SK-N-SH (cell line): ENCODE measurements around the gene OBSL1. TPM values are rescaled to one million over a fixed set of nuclear protein-coding genes. Genes with fewer than 3 reads are reported as not detected.

Source experiments
- CTCF ChIA-PET: fragments of 300-600, 350-600 bp; formaldehyde crosslinking; extraction: SDS; loops from one replicate; lab custom pipeline; 2021; lab: Yijun Ruan, JAX
- POLR2A ChIA-PET: fragments of 350-600 bp; sonication (Branson Sonifier 250); formaldehyde crosslinking; extraction: SDS; loops from one replicate; lab custom pipeline; 2020; ENCODE audit warnings: antibody characterized with exemption, inconsistent platforms; lab: Yijun Ruan, JAX
- DNase-seq: peaks from one replicate; pipeline ENCODE4 v3.0.0; 2012
- H2AFZ ChIP-seq: fragments of 200-600 bp; sonication (generic); 2 replicates; pipeline ENCODE4 v1.8.1; 2016; ENCODE audit warnings: antibody characterized with exemption, mild to moderate bottlenecking, low read depth
- H3F3A ChIP-seq: fragments of 200-600 bp; sonication (generic); replicated peaks from 2 replicates; pipeline ENCODE3; 2016; ENCODE audit warnings: antibody characterized with exemption, mild to moderate bottlenecking; ENCODE audit not compliant: insufficient read depth
- H3K27ac ChIP-seq, 2 experiments: fragments of 200-500 bp in 1 of 2; fragments of 200-600 bp in 1 of 2; sonication (Bioruptor generic) in 1 of 2; sonication (generic), shearing (Covaris generic) in 1 of 2; 2 replicates each; pipeline versions ENCODE4 v1.5.1 to v1.6.1; 2014 to 2016; ENCODE audit warnings: low read depth in 2 of 2, inconsistent platforms in 1 of 2, low read length in 1 of 2, mild to moderate bottlenecking in 1 of 2, mixed read lengths in 1 of 2
- H3K27me3 ChIP-seq: fragments of 200-600 bp; sonication (generic), shearing (Covaris generic); 2 replicates; pipeline ENCODE4 v1.6.1; 2016; ENCODE audit warnings: mixed run types; ENCODE audit not compliant: insufficient read depth
- H3K36me3 ChIP-seq, 2 experiments: fragments of 200-500 bp in 1 of 2; fragments of 200-600 bp in 1 of 2; sonication (Bioruptor generic) in 1 of 2; sonication (generic) in 1 of 2; replicated peaks in 1 of 2; 2 replicates each; pipeline versions ENCODE3 to v1.5.1; 2014 to 2016; ENCODE audit warnings: low read length in 1 of 2, mild to moderate bottlenecking in 1 of 2; ENCODE audit not compliant: insufficient read depth in 2 of 2, control insufficient read depth in 1 of 2
- H3K4me1 ChIP-seq, 2 experiments: fragments of 200-500 bp in 1 of 2; fragments of 200-600 bp in 1 of 2; sonication (Bioruptor generic) in 1 of 2; sonication (generic), shearing (Covaris generic) in 1 of 2; 2 replicates each; pipeline versions ENCODE4 v1.5.1 to v1.6.1; 2014 to 2016; ENCODE audit warnings: low read depth in 1 of 2, low read length in 1 of 2, mixed run types in 1 of 2; ENCODE audit not compliant: insufficient read depth in 2 of 2, control insufficient read depth in 1 of 2
- H3K4me2 ChIP-seq: fragments of 200-600 bp; sonication (generic), shearing (Covaris generic); 2 replicates; pipeline ENCODE4 v1.6.1; 2017; ENCODE audit warnings: mixed run types
- H3K4me3 ChIP-seq, 2 experiments: fragments of 200-500 bp in 1 of 2; fragments of 200-600 bp in 1 of 2; sonication (Bioruptor generic) in 1 of 2; sonication (generic), shearing (Covaris generic) in 1 of 2; 2 replicates each; pipeline versions ENCODE4 v1.5.1 to v1.8.1; 2014 to 2016; ENCODE audit warnings: low read depth in 2 of 2, inconsistent platforms in 1 of 2, low read length in 1 of 2, mild to moderate bottlenecking in 1 of 2, mixed read lengths in 1 of 2, moderate library complexity in 1 of 2
- H3K79me2 ChIP-seq: fragments of 200-600 bp; sonication (generic); 2 replicates; pipeline ENCODE4 v1.8.1; 2017; ENCODE audit warnings: mild to moderate bottlenecking; ENCODE audit not compliant: insufficient read depth
- H3K9ac ChIP-seq: fragments of 200-600 bp; sonication (generic); 2 replicates; pipeline ENCODE4 v1.6.1; 2017; ENCODE audit warnings: mixed run types
- H3K9me2 ChIP-seq: fragments of 200-600 bp; sonication (generic); 2 replicates; pipeline ENCODE4 v1.6.1; 2017; ENCODE audit warnings: mixed run types
- H3K9me3 ChIP-seq: fragments of 200-600 bp; sonication (generic); 2 replicates; pipeline ENCODE4 v1.6.1; 2017; ENCODE audit warnings: mixed run types, mild to moderate bottlenecking, moderate library complexity
- H4K20me1 ChIP-seq: fragments of 200-600 bp; sonication (generic); 2 replicates; pipeline ENCODE4 v1.6.1; 2017; ENCODE audit warnings: mild to moderate bottlenecking, mixed run types; ENCODE audit not compliant: insufficient read depth
- CTCF ChIP-seq: fragments of 200-600 bp; sonication (generic); IDR thresholded peaks from 2 replicates; pipeline ENCODE4 v1.6.1; 2017; ENCODE audit warnings: antibody characterized with exemption, mild to moderate bottlenecking, moderate library complexity
- ELF1 ChIP-seq: IDR thresholded peaks from 2 replicates; pipeline ENCODE4 v1.4.0; 2012
- EP300 ChIP-seq, 2 experiments: IDR thresholded peaks; 2 replicates each; pipeline versions ENCODE4 v1.4.0 to v1.6.1; 2012; ENCODE audit warnings: borderline replicate concordance in 1 of 2, low read depth in 1 of 2, low read length in 1 of 2
- FOXJ3 ChIP-seq: sonication (generic); formaldehyde crosslinking; IDR thresholded peaks from 2 replicates; pipeline ENCODE4 v1.5.1; 2020; ENCODE audit warnings: mild to moderate bottlenecking, missing genetic modification reagents
- GABPA ChIP-seq: IDR thresholded peaks from 2 replicates; pipeline ENCODE4 v1.4.0; 2012; ENCODE audit warnings: low read depth, mild to moderate bottlenecking
- GATA2 ChIP-seq: sonication (generic); formaldehyde crosslinking; IDR thresholded peaks from 2 replicates; pipeline ENCODE4 v1.5.0; 2020; ENCODE audit warnings: mild to moderate bottlenecking, missing genetic modification reagents
- MEF2A ChIP-seq: IDR thresholded peaks from 2 replicates; pipeline ENCODE4 v1.4.0; 2012; ENCODE audit warnings: low read depth, borderline replicate concordance
- MXI1 ChIP-seq: IDR thresholded peaks from 2 replicates; pipeline ENCODE4 v1.6.1; 2012; ENCODE audit warnings: mild to moderate bottlenecking, low read depth, low read length, improper control_type of control experiment
- POLR2AphosphoS5 ChIP-seq: IDR thresholded peaks from 2 replicates; pipeline ENCODE4 v1.6.1; 2012; ENCODE audit warnings: low read depth, low read length
- RAD21 ChIP-seq: IDR thresholded peaks from 2 replicates; pipeline ENCODE4 v1.6.1; 2012; ENCODE audit warnings: mild to moderate bottlenecking, low read length
- RCOR1 ChIP-seq: fragments of 150-350 bp; IDR thresholded peaks from 2 replicates; pipeline ENCODE4 v1.6.1; 2017; ENCODE audit warnings: antibody characterized with exemption, low read length
- REST ChIP-seq: IDR thresholded peaks from 2 replicates; pipeline ENCODE4 v1.6.1; 2012; ENCODE audit warnings: mild to moderate bottlenecking, low read depth, low read length, moderate library complexity
- RXRA ChIP-seq: IDR thresholded peaks from 2 replicates; pipeline ENCODE4 v1.4.0; 2012; ENCODE audit warnings: low read depth, mild to moderate bottlenecking, borderline replicate concordance
- TAF1 ChIP-seq: IDR thresholded peaks from 2 replicates; pipeline ENCODE4 v1.6.1; 2012; ENCODE audit warnings: low read depth, mild to moderate bottlenecking, low read length, moderate library complexity, borderline replicate concordance
- TEAD4 ChIP-seq: IDR thresholded peaks from 2 replicates; pipeline ENCODE4 v1.4.0; 2012; ENCODE audit warnings: mild to moderate bottlenecking, borderline replicate concordance; ENCODE audit not compliant: insufficient read depth
- USF1 ChIP-seq: IDR thresholded peaks from 2 replicates; pipeline ENCODE4 v1.4.0; 2012; ENCODE audit warnings: low read depth, borderline replicate concordance
- ZBTB33 ChIP-seq: IDR thresholded peaks from 2 replicates; pipeline ENCODE4 v1.4.0; 2012; ENCODE audit warnings: low read depth, borderline replicate concordance
- WGBS: methylation state at CpG from one replicate; pipeline ENCODE4 v1.1.6; 2017; ENCODE audit warnings: low lambda C conversion rate; 5-methylcytosine and 5-hydroxymethylcytosine counted together
- polyA plus RNA-seq, 3 experiments: library from polyadenylated mRNA; depleted of rRNA; stranded (reverse); fragments of >200 nt; gene quantifications; 2 replicates each; pipeline ENCODE4 v1.2.3, GENCODE V29; 2012
- TF ChIP-seq, protein P1 (sequence below): IDR thresholded peaks from 2 replicates; pipeline ENCODE4; 2012
- TF ChIP-seq, protein P2 (sequence below): IDR thresholded peaks from 2 replicates; pipeline ENCODE4 v1.4.0; 2012; ENCODE audit warnings: low read depth

Gene OBSL1
- polyA plus RNA-seq, 1 of the 3 experiments (the other 2 are of a cell fraction), result 93.0 TPM

GRCh38 chr2:219557791-219558785 lies 13.3 kb downstream of the OBSL1 start:
- Histone ChIP-seq H3K9me3 (no peaks in the 10 kb centered on the region), H3K4me1 (peaks cover 0 to 15% of the 10 kb centered on the region in 2 experiments; a peak in 1 of 4 replicates), H3K9ac (no peak overlapping the region), H2AFZ (no peak overlapping the region), H3K4me3 (no peak overlapping the region), H3K27me3 (no peaks in the 10 kb centered on the region), H4K20me1 (no peaks in the 10 kb centered on the region), H3K9me2 (no peaks in the 10 kb centered on the region), H3F3A (peaks cover 2% of the 10 kb centered on the region), H3K79me2 (no peaks in the 10 kb centered on the region), H3K4me2 (no peak overlapping the region), H3K27ac (no peak overlapping the region), H3K36me3 (peaks cover 0 to 7% of the 10 kb centered on the region in 2 experiments)
- POLR2A ChIA-PET, result interaction anchor here (0.5 to 0.6 kb wide), 2 partner anchors 13 to 16 kb away, joined by 3 read pairs; no protein-coding TSS in a partner anchor
- CTCF ChIA-PET, result interaction anchor here (0.9 to 7.5 kb wide), 5 partner anchors 10 to 84 kb away, joined by 4 to 107 read pairs (median 6); partner anchors contain the start of genes CHPF, OBSL1 and TMEM198
- TF ChIP-seq POLR2AphosphoS5 (no peak), REST (no peak), TEAD4 (no peak), RCOR1 (no peak), TAF1 (no peak), CTCF (no peak), USF1 (no peak), EP300 (IDR thresholded peaks at IDR 0.05; ENCODE audit: borderline replicate concordance in 1 of 2, low read depth in 1 of 2, low read length in 1 of 2) (no peak), RXRA (no peak), GATA2 (CRISPR knock-in tag) (no peak), ZBTB33 (no peak), GABPA (no peak), ELF1 (no peak), MEF2A (no peak), RAD21 (no peak), FOXJ3 (CRISPR knock-in tag) (no peak), MXI1 (no peak)
- TF ChIP-seq, protein P1, sequence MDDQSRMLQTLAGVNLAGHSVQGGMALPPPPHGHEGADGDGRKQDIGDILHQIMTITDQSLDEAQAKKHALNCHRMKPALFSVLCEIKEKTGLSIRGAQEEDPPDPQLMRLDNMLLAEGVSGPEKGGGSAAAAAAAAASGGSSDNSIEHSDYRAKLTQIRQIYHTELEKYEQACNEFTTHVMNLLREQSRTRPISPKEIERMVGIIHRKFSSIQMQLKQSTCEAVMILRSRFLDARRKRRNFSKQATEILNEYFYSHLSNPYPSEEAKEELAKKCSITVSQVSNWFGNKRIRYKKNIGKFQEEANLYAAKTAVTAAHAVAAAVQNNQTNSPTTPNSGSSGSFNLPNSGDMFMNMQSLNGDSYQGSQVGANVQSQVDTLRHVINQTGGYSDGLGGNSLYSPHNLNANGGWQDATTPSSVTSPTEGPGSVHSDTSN, result no peak
- TF ChIP-seq, protein P2, sequence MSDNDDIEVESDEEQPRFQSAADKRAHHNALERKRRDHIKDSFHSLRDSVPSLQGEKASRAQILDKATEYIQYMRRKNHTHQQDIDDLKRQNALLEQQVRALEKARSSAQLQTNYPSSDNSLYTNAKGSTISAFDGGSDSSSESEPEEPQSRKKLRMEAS, result no peak
- DNase-seq, result no peak
- WGBS, result 96% methylated on average over 13 of the region's 25 CpGs
